Dendritic cell treated with granulocyte-macrophage colony-stimulating factor and Interleukin-4, amounts not matched to agents 40 ng/mL and 50 ng/mL, for 4 days (primary cell): ENCODE data around the gene RNU7-1.

Experiments
- H3K27ac Mint-ChIP-seq: one replicate; pipeline ENCODE4 v1.8.0; 2022; ENCODE audit warnings: mild to moderate bottlenecking, mixed read lengths
- H3K27me3 Mint-ChIP-seq: one replicate; pipeline ENCODE4 v1.8.0; 2022; ENCODE audit warnings: mild to moderate bottlenecking, mixed read lengths
- H3K36me3 Mint-ChIP-seq: one replicate; pipeline ENCODE4 v1.8.0; 2022; ENCODE audit warnings: low read depth, mixed read lengths
- H3K4me1 Mint-ChIP-seq: one replicate; pipeline ENCODE4 v1.8.0; 2022; ENCODE audit warnings: low read depth, mixed read lengths
- H3K4me3 Mint-ChIP-seq: one replicate; pipeline ENCODE4 v1.8.0; 2022; ENCODE audit warnings: mild to moderate bottlenecking, moderate library complexity, mixed read lengths
- H3K9me3 Mint-ChIP-seq: one replicate; pipeline ENCODE4 v1.8.0; 2022; ENCODE audit warnings: mixed read lengths
- intact Hi-C: fragments of 100-400 bp; cut with micrococcal nuclease; formaldehyde crosslinking; loops from one replicate; pipeline ENCODE4 v1.15.0; 2022

The RNU7-1 gene

DNA sequence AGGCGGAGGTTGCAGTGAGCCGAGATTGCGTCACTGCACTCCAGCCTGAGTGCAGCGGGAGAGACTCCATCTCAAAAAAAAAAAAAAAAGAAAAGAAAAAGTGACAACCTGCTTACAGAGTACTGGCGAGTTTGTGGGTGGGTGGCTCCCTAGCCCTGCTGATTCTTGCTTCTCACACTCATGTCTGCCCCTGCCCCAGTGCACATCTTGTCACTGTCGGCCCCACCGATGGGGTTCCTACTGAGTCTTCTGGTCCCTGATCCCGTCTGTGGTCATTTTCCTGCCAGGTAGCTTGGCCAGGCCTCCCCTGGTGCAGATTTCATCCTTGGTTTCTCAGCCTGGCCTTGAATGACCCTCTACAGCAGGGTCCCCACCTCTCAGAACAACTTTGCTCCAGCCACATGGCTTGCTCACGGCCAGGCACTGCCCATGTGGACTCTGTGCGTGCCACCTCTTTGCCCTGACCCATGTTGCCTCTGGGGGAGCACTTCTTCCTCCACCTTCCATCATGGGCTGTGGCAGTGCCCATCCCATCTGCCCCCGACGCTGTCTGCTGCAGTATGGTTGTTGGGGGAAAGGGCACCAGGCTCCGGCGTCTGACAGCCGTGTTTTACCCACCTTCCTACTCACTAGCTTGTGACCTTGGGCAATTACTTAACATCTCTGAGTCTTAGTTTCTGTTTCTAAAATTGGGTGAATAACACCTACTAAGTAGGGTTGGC lies 5.4 kb downstream of the RNU7-1 start:
- peak overlapping the region; percentile 11 for H3K4me3 Mint-ChIP-seq
- H3K9me3 Mint-ChIP-seq: no peaks in the 10 kb centered on the region
- peaks cover 78% of the 10 kb centered on the region for H3K4me1 Mint-ChIP-seq
- intact Hi-C loops: no loop called here
- H3K27ac Mint-ChIP-seq: peak overlapping the region; percentile 76
- no peaks in the 10 kb centered on the region for H3K27me3 Mint-ChIP-seq
- H3K36me3 Mint-ChIP-seq: peaks cover 28% of the 10 kb centered on the region

DNA sequence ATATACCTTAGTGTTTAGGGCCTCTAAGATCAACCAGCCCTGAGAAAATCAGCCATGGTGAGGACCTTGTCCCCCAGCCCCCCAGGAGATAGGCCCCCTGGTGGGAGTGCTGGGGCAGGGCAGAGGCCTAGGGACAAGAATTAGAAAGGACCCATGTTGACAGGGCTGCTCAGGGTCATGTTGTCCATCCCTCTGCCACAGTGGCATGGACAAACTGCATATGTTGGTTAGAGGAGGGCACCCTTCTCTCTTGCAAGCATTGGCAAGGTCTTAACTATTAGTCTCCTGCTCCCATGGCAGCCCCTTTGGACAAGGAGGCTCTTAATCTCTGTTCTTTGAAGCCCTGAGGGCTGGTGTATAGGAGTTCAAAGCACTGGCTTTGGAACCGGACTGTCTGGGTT lies 6.8 kb downstream of the RNU7-1 start:
- H3K27me3 Mint-ChIP-seq: no peaks in the 10 kb centered on the region
- H3K4me3 Mint-ChIP-seq: peak overlapping the region; percentile 95
- peak overlapping the region; percentile 93 for H3K27ac Mint-ChIP-seq
- H3K36me3 Mint-ChIP-seq: peaks cover 41% of the 10 kb centered on the region
- no peaks in the 10 kb centered on the region for H3K9me3 Mint-ChIP-seq
- intact Hi-C loops: no loop called here
- H3K4me1 Mint-ChIP-seq: peaks cover 84% of the 10 kb centered on the region

DNA sequence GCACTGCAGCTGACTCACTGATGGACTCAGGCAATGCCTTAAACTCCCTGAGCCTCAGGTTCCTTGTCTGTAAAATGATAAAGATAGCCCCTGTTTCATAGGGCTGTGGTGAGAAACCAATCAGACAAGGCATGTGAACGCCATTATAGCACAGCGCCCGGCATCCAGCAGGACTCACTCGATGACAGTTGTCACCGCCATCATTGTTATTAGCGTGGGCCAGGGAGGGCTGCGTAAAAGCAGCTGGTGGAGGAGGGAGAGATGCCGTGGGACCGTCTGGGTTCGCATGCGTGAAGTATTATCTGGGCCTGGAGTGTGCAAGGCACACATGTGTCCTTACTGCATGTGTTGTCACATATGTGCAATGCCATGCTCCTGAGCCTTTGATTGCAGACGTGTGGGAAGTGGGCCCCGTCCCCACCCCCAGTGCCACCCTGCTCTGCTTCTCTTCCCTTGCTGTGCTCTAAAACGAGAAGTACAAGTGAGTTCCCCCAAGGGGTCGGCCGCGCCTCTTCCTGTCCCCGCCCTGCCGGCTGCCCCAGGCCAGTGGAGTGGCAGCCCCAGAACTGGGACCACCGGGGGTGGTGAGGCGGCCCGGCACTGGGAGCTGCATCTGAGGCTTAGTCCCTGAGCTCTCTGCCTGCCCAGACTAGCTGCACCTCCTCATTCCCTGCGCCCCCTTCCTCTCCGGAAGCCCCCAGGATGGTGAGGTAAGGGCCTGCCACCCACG lies 7.4 kb downstream of the RNU7-1 start, which contains the start of gene PTPN6:
Gene PTPN6, plus strand, starts transcription at position 546 of the 730 bp plus-strand sequence. Its CDS starts 157 bp downstream, at position 703.
- peaks cover 84% of the 10 kb centered on the region for H3K4me1 Mint-ChIP-seq
- intact Hi-C loops: loop anchor here (1.0 kb wide), 1 partner anchor 10 kb away; no protein-coding TSS in a partner anchor
- H3K27me3 Mint-ChIP-seq: no peaks in the 10 kb centered on the region
- no peaks in the 10 kb centered on the region for H3K9me3 Mint-ChIP-seq
- peaks cover 47% of the 10 kb centered on the region for H3K36me3 Mint-ChIP-seq
- H3K4me3 Mint-ChIP-seq: peak within 1 kb of the TSS; percentile 95
- H3K27ac Mint-ChIP-seq: peak within 1 kb of the TSS; percentile 93

DNA sequence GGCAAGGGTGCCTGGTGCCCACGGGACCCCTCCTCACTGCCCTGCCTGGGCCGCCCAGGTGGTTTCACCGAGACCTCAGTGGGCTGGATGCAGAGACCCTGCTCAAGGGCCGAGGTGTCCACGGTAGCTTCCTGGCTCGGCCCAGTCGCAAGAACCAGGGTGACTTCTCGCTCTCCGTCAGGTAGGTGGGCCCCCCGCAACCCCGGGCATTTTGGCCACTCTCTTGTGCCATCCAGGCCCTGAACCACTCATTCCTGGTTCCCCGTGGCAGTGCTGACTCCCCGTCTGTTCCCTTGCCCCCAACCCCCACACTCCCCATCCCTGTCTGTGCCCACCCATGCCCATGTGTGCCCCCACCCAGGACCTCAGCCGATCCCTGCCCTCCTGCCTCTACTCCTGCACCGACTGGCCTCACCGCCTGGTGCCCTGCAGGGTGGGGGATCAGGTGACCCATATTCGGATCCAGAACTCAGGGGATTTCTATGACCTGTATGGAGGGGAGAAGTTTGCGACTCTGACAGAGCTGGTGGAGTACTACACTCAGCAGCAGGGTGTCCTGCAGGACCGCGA lies 8.0 kb downstream of the RNU7-1 start:
- peak overlapping the region; percentile 95 for H3K4me3 Mint-ChIP-seq
- H3K27ac Mint-ChIP-seq: peak overlapping the region; percentile 93
- H3K9me3 Mint-ChIP-seq: no peaks in the 10 kb centered on the region
- H3K36me3 Mint-ChIP-seq: peaks cover 54% of the 10 kb centered on the region
- H3K4me1 Mint-ChIP-seq: peaks cover 84% of the 10 kb centered on the region
- intact Hi-C loops: loop anchor here (1.0 kb wide), 1 partner anchor 10 kb away; no protein-coding TSS in a partner anchor
- no peaks in the 10 kb centered on the region for H3K27me3 Mint-ChIP-seq

DNA sequence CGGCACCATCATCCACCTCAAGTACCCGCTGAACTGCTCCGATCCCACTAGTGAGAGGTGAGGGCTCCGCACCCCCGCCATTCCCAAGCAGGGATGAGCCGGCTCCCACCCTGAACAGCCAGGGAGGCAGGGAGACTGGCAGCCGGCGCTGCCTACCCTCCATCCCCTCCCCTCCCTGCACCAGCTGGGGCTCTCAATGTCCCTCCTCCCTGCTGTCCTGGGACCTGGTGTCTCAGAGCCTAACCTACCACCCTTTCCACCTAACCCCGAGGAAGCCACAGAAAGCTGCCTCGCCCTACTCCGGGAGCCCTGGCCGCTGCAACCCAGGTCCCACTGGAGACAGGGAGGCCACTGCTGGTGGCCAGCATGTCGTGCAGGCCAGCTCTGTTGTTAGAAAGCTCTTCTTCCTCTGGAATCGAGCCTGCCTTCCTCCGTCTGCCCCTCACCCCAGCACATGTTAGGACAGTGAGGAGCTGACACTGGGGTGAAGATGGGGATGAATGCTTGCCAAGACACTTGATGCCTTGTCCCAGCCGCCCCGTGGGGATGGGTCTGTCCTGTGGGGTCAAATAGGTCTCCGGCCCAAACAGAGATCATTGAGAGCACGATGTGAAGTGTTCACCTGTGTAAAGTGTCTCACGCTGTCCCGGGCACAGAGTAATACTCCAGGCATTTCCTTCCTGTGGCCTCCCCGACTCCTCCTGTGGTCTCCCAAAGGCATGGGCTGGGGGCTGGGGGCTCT lies 8.7 kb downstream of the RNU7-1 start:
- Mint-ChIP-seq H3K27me3 (no peaks in the 10 kb centered on the region), H3K9me3 (no peaks in the 10 kb centered on the region), H3K4me3 (peak overlapping the region; percentile 95), H3K36me3 (peaks cover 60% of the 10 kb centered on the region), H3K4me1 (peaks cover 84% of the 10 kb centered on the region), H3K27ac (peak overlapping the region; percentile 93)
- intact Hi-C loops: no loop called here

DNA sequence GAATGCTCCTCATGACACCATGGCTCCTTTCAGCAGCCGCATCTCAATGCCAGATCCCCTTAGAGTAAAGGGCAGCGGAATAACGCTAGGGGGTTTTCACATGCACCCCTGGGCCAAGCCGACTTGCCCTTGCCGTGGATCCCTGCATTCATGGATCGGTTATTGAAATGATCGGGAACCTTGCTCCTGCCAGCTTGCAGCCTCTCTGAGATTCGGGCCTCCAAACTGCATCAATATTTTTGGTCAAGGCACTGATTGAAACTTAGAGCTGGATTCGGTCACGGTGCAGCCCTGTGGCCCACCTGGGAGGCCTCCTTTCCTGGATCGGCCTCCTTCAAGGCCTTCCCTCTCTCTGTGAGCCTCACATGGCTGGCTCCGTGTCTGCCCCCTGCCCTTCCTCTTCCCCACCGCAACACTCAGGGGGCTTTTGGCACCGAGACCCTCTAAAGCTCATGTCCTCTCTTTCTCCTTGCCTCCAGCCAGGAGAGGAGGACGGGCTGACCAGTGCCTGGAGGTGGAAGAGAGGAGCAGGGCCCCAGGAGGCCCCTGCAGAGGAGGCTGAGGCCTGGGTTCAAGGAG lies 9.3 kb downstream of the RNU7-1 start:
- H3K9me3 Mint-ChIP-seq: no peaks in the 10 kb centered on the region
- peaks cover 67% of the 10 kb centered on the region for H3K36me3 Mint-ChIP-seq
- intact Hi-C loops: no loop called here
- H3K4me1 Mint-ChIP-seq: peaks cover 84% of the 10 kb centered on the region
- H3K4me3 Mint-ChIP-seq: peak overlapping the region; percentile 95
- H3K27ac Mint-ChIP-seq: peak overlapping the region; percentile 93
- H3K27me3 Mint-ChIP-seq: no peaks in the 10 kb centered on the region

DNA sequence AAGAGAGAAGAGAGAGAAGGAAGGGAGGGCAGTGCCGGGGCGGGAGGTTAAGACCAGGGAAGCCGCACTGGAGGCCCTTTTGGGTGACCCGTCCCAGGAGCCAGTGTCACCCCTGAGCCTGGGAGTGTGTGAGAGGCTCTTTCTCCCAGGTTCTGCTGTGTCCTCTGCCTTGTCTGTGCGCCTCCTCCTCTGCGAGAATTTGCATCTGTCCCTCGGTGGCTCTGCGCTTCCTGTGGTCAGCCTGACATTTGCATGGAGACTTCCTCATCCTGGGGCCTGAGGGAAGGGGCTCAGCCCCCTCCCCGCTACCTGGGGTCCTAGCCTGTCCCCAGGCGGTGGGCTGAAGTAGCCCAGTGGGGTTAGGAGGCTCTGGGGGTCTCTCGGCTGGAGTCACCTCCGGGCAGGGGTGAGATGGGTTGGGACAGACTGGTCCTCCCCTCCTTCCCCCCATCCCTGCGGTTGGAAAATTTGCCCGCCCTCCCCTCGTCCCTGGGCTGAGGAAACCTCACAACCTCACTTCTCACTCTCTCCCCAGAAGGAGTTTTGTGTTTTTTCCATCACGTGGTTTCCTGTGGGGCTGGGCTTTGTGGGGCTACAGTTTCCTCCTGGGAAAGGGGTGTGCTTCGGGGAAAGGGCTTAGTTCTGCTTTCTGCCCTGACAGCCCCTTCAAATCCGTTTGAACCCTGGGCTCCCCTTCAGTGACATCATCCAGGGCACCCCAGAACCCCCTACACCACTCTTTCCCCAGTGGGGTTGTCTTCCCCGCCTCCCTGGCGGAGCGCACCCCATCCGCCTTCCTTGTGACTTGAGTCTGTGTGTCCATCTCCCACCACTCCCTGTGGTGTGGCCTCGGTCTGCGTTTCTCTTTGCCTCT lies 10.1 kb downstream of the RNU7-1 start:
- intact Hi-C loops: no loop called here
- Mint-ChIP-seq H3K27me3 (no peaks in the 10 kb centered on the region), H3K36me3 (peaks cover 74% of the 10 kb centered on the region), H3K27ac (peak overlapping the region; percentile 93), H3K4me1 (peaks cover 84% of the 10 kb centered on the region), H3K4me3 (peak overlapping the region; percentile 95), H3K9me3 (no peaks in the 10 kb centered on the region)

DNA sequence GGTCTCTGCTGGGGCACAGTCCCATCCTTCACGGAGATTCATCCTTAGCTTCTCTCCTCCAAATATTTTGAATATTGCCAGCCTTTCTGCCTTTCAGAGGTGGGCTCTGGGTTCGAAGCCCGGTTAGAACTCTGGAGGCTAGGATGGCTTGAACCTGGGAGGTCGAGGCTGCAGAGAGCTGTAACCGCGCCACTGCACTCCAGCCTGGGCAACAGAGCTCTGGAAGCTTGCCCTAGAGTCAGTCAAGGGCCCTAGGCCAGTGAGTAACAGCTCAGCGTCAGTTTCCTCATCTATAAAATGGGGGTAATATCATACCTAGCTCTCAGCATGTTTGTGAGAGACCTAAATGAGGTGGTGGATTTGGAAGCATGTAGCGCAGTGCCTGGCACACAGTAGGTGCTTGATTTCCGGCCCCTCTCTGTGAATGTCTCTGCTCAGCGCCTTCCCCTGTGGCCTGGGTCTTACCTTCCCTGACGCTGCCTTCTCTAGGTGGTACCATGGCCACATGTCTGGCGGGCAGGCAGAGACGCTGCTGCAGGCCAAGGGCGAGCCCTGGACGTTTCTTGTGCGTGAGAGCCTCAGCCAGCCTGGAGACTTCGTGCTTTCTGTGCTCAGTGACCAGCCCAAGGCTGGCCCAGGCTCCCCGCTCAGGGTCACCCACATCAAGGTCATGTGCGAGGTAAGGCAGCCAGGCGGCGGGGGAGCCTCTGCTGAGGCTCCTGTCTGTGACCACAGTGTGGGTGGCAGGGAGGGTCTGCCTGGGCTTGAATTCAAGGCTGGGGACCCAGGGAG lies 10.9 kb downstream of the RNU7-1 start:
- H3K27me3 Mint-ChIP-seq: no peaks in the 10 kb centered on the region
- H3K4me3 Mint-ChIP-seq: peak overlapping the region; percentile 95
- H3K36me3 Mint-ChIP-seq: peaks cover 82% of the 10 kb centered on the region
- peaks cover 84% of the 10 kb centered on the region for H3K4me1 Mint-ChIP-seq
- intact Hi-C loops: no loop called here
- H3K9me3 Mint-ChIP-seq: no peaks in the 10 kb centered on the region
- H3K27ac Mint-ChIP-seq: peak overlapping the region; percentile 93

DNA sequence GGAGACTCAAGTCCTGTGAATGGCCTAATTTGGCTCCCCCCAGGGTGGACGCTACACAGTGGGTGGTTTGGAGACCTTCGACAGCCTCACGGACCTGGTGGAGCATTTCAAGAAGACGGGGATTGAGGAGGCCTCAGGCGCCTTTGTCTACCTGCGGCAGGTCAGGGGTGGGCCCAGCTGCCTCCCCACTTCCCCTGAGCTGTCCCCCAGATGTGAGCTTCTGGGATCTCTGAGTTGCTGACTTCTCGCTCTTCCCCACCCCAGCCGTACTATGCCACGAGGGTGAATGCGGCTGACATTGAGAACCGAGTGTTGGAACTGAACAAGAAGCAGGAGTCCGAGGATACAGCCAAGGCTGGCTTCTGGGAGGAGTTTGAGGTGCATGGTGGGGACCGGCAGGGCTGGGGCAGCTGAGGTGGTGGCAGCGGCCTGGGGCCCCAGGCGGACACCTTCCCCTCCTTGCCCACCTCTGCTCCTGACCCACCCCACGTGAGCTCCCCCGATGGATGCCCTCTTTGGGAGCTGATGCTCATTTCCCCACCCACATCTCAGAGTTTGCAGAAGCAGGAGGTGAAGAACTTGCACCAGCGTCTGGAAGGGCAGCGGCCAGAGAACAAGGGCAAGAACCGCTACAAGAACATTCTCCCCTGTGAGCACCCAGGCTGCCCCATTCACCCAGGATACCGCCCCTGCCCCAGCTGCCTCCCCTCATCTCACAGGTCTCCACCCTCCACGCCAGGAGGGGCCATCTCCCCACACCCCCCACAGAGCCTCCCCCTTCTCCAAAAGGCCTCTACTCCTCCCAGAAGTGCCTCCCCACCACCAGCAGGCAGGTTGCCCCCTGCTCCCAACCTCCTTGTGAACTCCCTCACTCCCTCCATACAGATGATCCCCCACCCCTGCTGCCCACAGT lies 11.7 kb downstream of the RNU7-1 start:
- Mint-ChIP-seq H3K4me3 (peak overlapping the region; percentile 95), H3K4me1 (peaks cover 84% of the 10 kb centered on the region), H3K9me3 (no peaks in the 10 kb centered on the region), H3K36me3 (peaks cover 91% of the 10 kb centered on the region), H3K27me3 (no peaks in the 10 kb centered on the region), H3K27ac (peak overlapping the region; percentile 93)
- intact Hi-C loops: no loop called here

DNA sequence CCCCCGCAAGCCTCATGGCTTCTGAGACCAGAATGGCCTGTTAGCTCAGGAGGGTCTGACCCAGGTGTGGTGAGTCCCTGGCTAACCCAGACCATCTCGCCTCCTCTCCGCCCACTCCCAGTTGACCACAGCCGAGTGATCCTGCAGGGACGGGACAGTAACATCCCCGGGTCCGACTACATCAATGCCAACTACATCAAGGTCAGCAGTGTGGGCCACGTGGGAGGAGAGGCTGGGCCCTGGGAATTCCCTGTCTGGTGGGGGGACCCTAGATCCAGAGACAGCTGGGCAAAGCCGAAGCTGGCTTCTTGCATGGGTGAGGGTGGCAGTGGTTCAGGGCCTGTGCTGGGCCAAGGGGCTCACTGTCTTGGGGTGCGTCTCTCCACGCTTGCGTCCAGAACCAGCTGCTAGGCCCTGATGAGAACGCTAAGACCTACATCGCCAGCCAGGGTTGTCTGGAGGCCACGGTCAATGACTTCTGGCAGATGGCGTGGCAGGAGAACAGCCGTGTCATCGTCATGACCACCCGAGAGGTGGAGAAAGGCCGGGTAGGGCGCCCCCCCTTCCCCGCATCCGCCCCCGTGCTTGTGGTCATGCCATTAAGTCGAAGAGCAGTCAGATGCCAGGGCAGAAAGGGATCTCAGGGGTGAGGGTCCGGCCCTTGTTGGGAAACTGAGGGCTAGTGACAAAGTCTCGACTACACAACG lies 12.6 kb downstream of the RNU7-1 start:
- Mint-ChIP-seq H3K27ac (peak overlapping the region; percentile 93), H3K4me1 (peaks cover 84% of the 10 kb centered on the region), H3K36me3 (peaks cover 99% of the 10 kb centered on the region), H3K9me3 (no peaks in the 10 kb centered on the region), H3K27me3 (no peaks in the 10 kb centered on the region), H3K4me3 (peak overlapping the region; percentile 95)
- intact Hi-C loops: no loop called here

DNA sequence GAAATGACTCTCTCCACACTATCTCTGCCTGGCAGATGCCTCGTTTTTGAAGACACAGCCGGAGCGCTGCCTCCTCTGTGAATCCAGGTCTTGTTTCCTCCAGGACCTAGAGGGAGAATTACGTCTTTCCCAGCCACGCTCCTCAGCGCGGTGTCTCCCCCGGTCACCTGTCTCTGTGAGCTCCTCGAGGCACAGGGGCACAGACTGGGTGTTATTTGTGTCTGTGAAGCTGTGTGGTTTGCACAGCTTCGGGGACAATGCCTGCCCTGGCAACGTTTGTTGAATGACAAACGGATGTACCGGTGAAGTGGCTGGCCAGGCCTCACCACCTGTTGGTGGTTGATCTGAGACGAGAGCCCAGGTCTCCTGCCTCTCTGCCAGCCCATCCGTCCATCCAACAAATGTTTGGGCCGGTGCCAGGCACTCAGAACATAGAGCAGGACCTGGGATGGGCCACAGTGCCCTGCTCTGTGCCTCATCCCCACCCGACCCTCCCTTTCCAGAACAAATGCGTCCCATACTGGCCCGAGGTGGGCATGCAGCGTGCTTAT lies 13.6 kb downstream of the RNU7-1 start:
- H3K4me3 Mint-ChIP-seq: no peak overlapping the region
- no peaks in the 10 kb centered on the region for H3K9me3 Mint-ChIP-seq
- peaks cover 94% of the 10 kb centered on the region for H3K4me1 Mint-ChIP-seq
- intact Hi-C loops: no loop called here
- H3K27me3 Mint-ChIP-seq: no peaks in the 10 kb centered on the region
- H3K36me3 Mint-ChIP-seq: peaks cover 98% of the 10 kb centered on the region
- H3K27ac Mint-ChIP-seq: peak overlapping the region; percentile 93
